ENCODE measurements around the gene MEX3C. TPM values are rescaled to one million over a fixed set of nuclear protein-coding genes. Genes with fewer than 3 reads are reported as not detected.

The MEX3C gene
- total RNA-seq, 4 donors from 2014 or later, result 21.1 to 46.5 (median 29.3) TPM

DNA sequence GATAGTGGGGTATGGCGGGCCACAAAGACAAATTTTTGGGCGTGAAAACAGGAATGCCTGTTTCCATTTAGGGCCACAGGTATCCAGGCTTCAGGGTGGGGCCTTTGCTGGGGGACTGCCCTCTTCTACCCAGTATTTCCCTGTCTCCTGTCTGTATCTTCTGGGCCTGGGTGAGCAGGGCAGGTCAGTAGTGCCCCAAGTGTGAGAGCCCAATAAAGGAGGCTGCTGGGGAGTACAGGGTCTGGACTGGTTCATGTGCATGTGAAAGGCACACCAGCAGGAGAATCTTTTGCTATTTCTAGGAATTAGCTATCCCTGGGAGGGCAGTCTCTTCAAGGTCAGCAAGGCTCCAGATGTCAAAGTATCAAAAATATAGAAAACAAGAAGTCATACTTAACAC, 71.5 kb downstream of the MEX3C start:
- TF ChIP-seq, protein P1, sequence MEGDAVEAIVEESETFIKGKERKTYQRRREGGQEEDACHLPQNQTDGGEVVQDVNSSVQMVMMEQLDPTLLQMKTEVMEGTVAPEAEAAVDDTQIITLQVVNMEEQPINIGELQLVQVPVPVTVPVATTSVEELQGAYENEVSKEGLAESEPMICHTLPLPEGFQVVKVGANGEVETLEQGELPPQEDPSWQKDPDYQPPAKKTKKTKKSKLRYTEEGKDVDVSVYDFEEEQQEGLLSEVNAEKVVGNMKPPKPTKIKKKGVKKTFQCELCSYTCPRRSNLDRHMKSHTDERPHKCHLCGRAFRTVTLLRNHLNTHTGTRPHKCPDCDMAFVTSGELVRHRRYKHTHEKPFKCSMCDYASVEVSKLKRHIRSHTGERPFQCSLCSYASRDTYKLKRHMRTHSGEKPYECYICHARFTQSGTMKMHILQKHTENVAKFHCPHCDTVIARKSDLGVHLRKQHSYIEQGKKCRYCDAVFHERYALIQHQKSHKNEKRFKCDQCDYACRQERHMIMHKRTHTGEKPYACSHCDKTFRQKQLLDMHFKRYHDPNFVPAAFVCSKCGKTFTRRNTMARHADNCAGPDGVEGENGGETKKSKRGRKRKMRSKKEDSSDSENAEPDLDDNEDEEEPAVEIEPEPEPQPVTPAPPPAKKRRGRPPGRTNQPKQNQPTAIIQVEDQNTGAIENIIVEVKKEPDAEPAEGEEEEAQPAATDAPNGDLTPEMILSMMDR (IDR thresholded peaks at IDR 0.05), result no peak
- DNase-seq (ENCODE audit: low spot score) (no peak), ATAC-seq (ENCODE audit: low FRiP score) (no peak)

Other genes with a start within 250 kb of the MEX3C start
- 1 to 10 TPM; 4.4 to 8.4 (median 5.5) TPM for gene ELAC1, start 229.6 kb downstream of the MEX3C start, total RNA-seq
- gene SMAD4, start 167.5 kb downstream of the MEX3C start, total RNA-seq, result 100 to 1,000 TPM in 2 of 4 donors, 10 to 100 TPM in 2; 86.7 to 104 (median 98.6) TPM

Measured in omental fat pad (tissue), 4 donors.